Ishikawa (cell line): ENCODE results near the gene FAM222A.

Experiments used
- CEBPB ChIP-seq: IDR thresholded peaks from 2 replicates; pipeline ENCODE4 v1.6.1; 2012
- CREB1 ChIP-seq: IDR thresholded peaks from 2 replicates; pipeline ENCODE4 v1.6.1; 2012; ENCODE audit warnings: low read depth
- EGR1 ChIP-seq: IDR thresholded peaks from 2 replicates; pipeline ENCODE4 v1.6.1; 2012
- EP300 ChIP-seq: IDR thresholded peaks from 2 replicates; pipeline ENCODE4 v1.6.1; 2012; ENCODE audit warnings: borderline replicate concordance
- FOXM1 ChIP-seq: IDR thresholded peaks from 2 replicates; pipeline ENCODE4 v1.6.1; 2012; ENCODE audit warnings: low read depth, borderline replicate concordance
- NFIC ChIP-seq: IDR thresholded peaks from 2 replicates; pipeline ENCODE4 v1.6.1; 2012
- RAD21 ChIP-seq: IDR thresholded peaks from 2 replicates; pipeline ENCODE4 v1.6.1; 2012; ENCODE audit warnings: low read depth
- TAF1 ChIP-seq: IDR thresholded peaks from 2 replicates; pipeline ENCODE4 v1.6.1; 2012; ENCODE audit warnings: low read depth, mild to moderate bottlenecking
- TCF12 ChIP-seq: IDR thresholded peaks from 2 replicates; pipeline ENCODE4 v1.6.1; 2012; ENCODE audit warnings: low read depth
- TEAD4 ChIP-seq: IDR thresholded peaks from 2 replicates; pipeline ENCODE4 v1.6.1; 2012
- YY1 ChIP-seq: IDR thresholded peaks from 2 replicates; pipeline ENCODE4 v1.6.1; 2012; ENCODE audit warnings: low read depth
- TF ChIP-seq, protein P1 (sequence below): IDR thresholded peaks from 2 replicates; pipeline ENCODE4 v1.6.1; 2012; ENCODE audit warnings: low read depth, mild to moderate bottlenecking
- TF ChIP-seq, protein P2 (sequence below): IDR thresholded peaks from 2 replicates; pipeline ENCODE4 v1.6.1; 2012
- TF ChIP-seq, protein P3 (sequence below): IDR thresholded peaks from 2 replicates; pipeline ENCODE4 v1.6.1; 2012

DNA sequence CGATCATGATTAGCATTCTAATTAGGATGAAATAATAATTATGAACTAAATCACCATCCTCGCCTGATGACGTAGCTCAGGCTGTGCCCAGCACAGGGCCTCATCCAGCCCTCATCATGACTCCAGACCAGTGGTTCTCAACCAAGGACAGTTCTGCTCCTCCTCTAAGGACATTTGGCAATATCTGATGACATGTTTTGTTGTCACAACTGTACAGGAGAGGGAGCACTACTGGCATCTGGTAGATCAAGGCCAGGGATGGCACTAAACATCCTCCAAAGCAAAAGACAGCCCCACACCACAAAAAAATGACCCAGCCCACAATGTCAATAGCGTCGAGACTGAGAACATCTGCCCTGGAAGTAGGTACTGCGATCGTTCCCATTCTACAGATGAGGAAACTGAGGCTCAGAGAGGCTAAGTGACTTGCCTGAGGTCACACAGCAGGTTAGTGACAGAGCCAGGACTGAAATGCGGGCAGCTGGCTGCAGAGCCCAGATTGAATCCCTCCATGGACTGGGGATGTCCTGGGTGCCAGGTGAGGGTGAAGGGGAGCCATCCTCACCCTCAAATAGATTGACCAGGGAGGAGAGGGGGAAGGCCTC lies 104.1 kb downstream of the FAM222A start:
- TF ChIP-seq TEAD4 = no peak
- TF ChIP-seq, protein P1, sequence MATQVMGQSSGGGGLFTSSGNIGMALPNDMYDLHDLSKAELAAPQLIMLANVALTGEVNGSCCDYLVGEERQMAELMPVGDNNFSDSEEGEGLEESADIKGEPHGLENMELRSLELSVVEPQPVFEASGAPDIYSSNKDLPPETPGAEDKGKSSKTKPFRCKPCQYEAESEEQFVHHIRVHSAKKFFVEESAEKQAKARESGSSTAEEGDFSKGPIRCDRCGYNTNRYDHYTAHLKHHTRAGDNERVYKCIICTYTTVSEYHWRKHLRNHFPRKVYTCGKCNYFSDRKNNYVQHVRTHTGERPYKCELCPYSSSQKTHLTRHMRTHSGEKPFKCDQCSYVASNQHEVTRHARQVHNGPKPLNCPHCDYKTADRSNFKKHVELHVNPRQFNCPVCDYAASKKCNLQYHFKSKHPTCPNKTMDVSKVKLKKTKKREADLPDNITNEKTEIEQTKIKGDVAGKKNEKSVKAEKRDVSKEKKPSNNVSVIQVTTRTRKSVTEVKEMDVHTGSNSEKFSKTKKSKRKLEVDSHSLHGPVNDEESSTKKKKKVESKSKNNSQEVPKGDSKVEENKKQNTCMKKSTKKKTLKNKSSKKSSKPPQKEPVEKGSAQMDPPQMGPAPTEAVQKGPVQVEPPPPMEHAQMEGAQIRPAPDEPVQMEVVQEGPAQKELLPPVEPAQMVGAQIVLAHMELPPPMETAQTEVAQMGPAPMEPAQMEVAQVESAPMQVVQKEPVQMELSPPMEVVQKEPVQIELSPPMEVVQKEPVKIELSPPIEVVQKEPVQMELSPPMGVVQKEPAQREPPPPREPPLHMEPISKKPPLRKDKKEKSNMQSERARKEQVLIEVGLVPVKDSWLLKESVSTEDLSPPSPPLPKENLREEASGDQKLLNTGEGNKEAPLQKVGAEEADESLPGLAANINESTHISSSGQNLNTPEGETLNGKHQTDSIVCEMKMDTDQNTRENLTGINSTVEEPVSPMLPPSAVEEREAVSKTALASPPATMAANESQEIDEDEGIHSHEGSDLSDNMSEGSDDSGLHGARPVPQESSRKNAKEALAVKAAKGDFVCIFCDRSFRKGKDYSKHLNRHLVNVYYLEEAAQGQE = no peak
- TF ChIP-seq FOXM1 = no peak
- no peak for TF ChIP-seq CREB1
- TF ChIP-seq EGR1 = no peak
- TF ChIP-seq YY1 = no peak
- TF ChIP-seq RAD21 = no peak
- TF ChIP-seq EP300 = no peak
- no peak for TF ChIP-seq CEBPB
- TF ChIP-seq TCF12 = no peak
- TF ChIP-seq, protein P2, sequence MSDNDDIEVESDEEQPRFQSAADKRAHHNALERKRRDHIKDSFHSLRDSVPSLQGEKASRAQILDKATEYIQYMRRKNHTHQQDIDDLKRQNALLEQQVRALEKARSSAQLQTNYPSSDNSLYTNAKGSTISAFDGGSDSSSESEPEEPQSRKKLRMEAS = no peak
- TF ChIP-seq, protein P3, sequence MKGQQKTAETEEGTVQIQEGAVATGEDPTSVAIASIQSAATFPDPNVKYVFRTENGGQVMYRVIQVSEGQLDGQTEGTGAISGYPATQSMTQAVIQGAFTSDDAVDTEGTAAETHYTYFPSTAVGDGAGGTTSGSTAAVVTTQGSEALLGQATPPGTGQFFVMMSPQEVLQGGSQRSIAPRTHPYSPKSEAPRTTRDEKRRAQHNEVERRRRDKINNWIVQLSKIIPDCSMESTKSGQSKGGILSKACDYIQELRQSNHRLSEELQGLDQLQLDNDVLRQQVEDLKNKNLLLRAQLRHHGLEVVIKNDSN = no peak
- TF ChIP-seq TAF1 = no peak
- TF ChIP-seq NFIC = no peak
